H1 (cell line): ENCODE data around the gene PRKN. TPM values are rescaled to one million over a fixed set of nuclear protein-coding genes. Genes with fewer than 3 reads are reported as not detected.

ENCODE experiments used
- TAF7 ChIP-seq: optimal IDR thresholded peaks from 2 replicates; pipeline ENCODE3; 2011; ENCODE audit warnings: low read depth, mild to moderate bottlenecking, inconsistent platforms, low read length, moderate library complexity, borderline replicate concordance
- polyA plus RNA-seq, 7 experiments: library from polyadenylated mRNA; depleted of rRNA in 3 of 7; stranded (reverse) in 5 of 7; unstranded in 2 of 7; fragments of >200 nt in 5 of 7; fragments of 200-250 nt in 2 of 7; gene quantifications; 1 replicate in 5 of 7; 2 replicates in 1 of 7; 4 replicates in 1 of 7; pipeline versions ENCODE4 v1.2.1 to v1.2.3, GENCODE V29; 2011 to 2013; ENCODE audit warnings: missing spikeins in 2 of 7, mixed read lengths in 2 of 7
- total RNA-seq: library from RNA; stranded (reverse); fragmentation: NEBNext Ultra II Directional; extraction: Animal tissue kit (Norgen Biotek cat#: 25700); gene quantifications from 2 replicates; pipeline ENCODE4 v1.2.1, GENCODE V29; 2021

PRKN gene
- total and polyA plus RNA-seq, 2 of the 8 experiments (the other 6 are each of a cell fraction or from before 2014, with no cell fraction given) = 0.13 to 0.29 TPM

DNA sequence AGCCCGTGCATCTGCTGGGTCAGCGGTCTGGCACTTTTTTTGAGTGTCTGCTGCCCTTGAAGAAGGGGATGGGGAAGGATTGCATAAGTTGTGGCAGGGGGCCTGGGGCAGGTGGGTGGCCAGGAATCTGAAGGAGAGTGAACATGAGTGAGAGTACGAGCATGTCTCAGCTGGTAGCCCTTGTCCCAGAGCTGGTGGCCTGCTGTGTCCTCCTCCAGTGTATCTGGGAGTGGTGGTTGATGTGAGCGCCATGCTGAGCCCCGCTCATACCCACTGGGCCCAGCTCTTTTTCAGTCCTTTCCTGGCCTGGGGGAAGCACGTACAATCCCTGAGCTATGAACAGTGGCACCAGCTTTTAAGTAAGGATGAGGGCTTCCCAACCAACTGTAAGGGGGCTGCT is 1317.5 kb downstream of the PRKN start (continued):
- no peak for TF ChIP-seq TAF7
